HepG2 (cell line): ENCODE data around the gene HOXA9. TPM values are rescaled to one million over a fixed set of nuclear protein-coding genes. Genes with fewer than 3 reads are reported as not detected.

Source experiments
- ATAC-seq: fragments of 200-7000 bp; cut with Tn5 transposase; 3 replicates; pipeline ENCODE4 v1.9.1; 2020; ENCODE audit warnings: mild to moderate bottlenecking, moderate library complexity
- Bru-seq: library from RNA; stranded (reverse); fragments of 400-500 nt; gene quantifications from one replicate; lab custom pipeline; 2021; lab: Mats Ljungman, UMichigan
- BruChase-seq, 2 experiments: library from RNA; stranded (reverse); fragments of 400-500 nt; gene quantifications; one replicate each; lab custom pipeline; 2021; lab: Mats Ljungman, UMichigan
- BruUV-seq: library from RNA; stranded (reverse); fragments of 400-500 nt; replicated peaks from 2 replicates; lab custom pipeline; 2021; lab: Mats Ljungman, UMichigan
- CTCF ChIA-PET: fragments of 300-600 bp; formaldehyde crosslinking; extraction: SDS; loops from one replicate; lab custom pipeline; 2021; ENCODE audit warnings: low total read pairs, inconsistent platforms, low intra/inter-chr PET ratio; lab: Yijun Ruan, JAX
- POLR2A ChIA-PET: fragments of 350-600 bp; sonication (Branson Sonifier 250); formaldehyde crosslinking; loops from one replicate; lab custom pipeline; 2020; ENCODE audit warnings: antibody characterized with exemption, inconsistent platforms; lab: Yijun Ruan, JAX
- DNase-seq: peaks from one replicate; pipeline ENCODE4 v3.0.0-alpha.2; 2015; ENCODE audit warnings: low spot score
- FAIRE-seq: peaks from 3 replicates; lab custom pipeline; 2011; peaks lifted over from hg19 to GRCh38; lab: Jason Lieb, UNC
- H2AFZ ChIP-seq: one replicate; pipeline ENCODE4 v1.6.1; 2011; ENCODE audit warnings: low read length, inconsistent platforms
- H3K27ac ChIP-seq: fragments of 300-600 bp; 3 replicates; pipeline ENCODE4 v1.8.0; 2011; ENCODE audit warnings: mixed run types, mild to moderate bottlenecking, mixed read lengths, low read length, inconsistent platforms; ENCODE audit not compliant: insufficient read depth; ENCODE audit errors: extremely low read length
- H3K27me3 ChIP-seq, 2 experiments: fragments of 200-600 bp in 1 of 2; 2 replicates in 1 of 2; 3 replicates in 1 of 2; pipeline versions ENCODE4 v1.6.0 to v1.8.0; 2011; ENCODE audit warnings: low read length in 2 of 2, mild to moderate bottlenecking in 2 of 2, moderate library complexity in 2 of 2, inconsistent platforms in 1 of 2; ENCODE audit not compliant: insufficient read depth in 2 of 2, control insufficient read depth in 1 of 2
- H3K36me3 ChIP-seq, 2 experiments: fragments of 200-600 bp in 1 of 2; replicated peaks in 1 of 2; 2 replicates in 1 of 2; 3 replicates in 1 of 2; pipeline versions ENCODE4 v1.5.1 to v1.8.0; 2011; ENCODE audit warnings: low read length in 2 of 2, inconsistent platforms in 1 of 2; ENCODE audit not compliant: insufficient read depth in 2 of 2, control insufficient read depth in 1 of 2
- H3K4me1 ChIP-seq: 2 replicates; pipeline ENCODE4 v1.5.1; 2012; ENCODE audit warnings: low read length, inconsistent platforms; ENCODE audit not compliant: insufficient read depth
- H3K4me2 ChIP-seq: 2 replicates; pipeline ENCODE4 v1.6.0; 2011; ENCODE audit warnings: low read depth, low read length, inconsistent platforms
- H3K4me3 ChIP-seq, 3 experiments: fragments of 200-600 bp in 1 of 3; sonication (generic), shearing (Covaris generic) in 1 of 3; replicated peaks in 1 of 3; 2 replicates each; pipeline ENCODE4 v1.5.1; 2011 to 2016; ENCODE audit warnings: low read length in 3 of 3, inconsistent platforms in 2 of 3, low read depth in 2 of 3, mild to moderate bottlenecking in 2 of 3, control low read depth in 1 of 3, mixed read lengths in 1 of 3; ENCODE audit not compliant: insufficient read depth in 1 of 3
- H3K79me2 ChIP-seq: one replicate; pipeline ENCODE4 v1.6.1; 2011; ENCODE audit warnings: low read length, inconsistent platforms; ENCODE audit not compliant: insufficient read depth
- H3K9ac ChIP-seq: 2 replicates; pipeline ENCODE4 v1.6.0; 2011; ENCODE audit warnings: mild to moderate bottlenecking, low read depth, low read length, inconsistent platforms; ENCODE audit not compliant: insufficient read depth
- H3K9me3 ChIP-seq: 2 replicates; pipeline ENCODE4 v1.5.1; 2012; ENCODE audit warnings: mild to moderate bottlenecking, low read length
- H4K20me1 ChIP-seq: 2 replicates; pipeline ENCODE4 v1.6.0; 2011; ENCODE audit warnings: inconsistent platforms, mild to moderate bottlenecking, low read length, moderate library complexity; ENCODE audit not compliant: insufficient read depth
- ZSCAN20 ChIP-seq: sonication (generic); formaldehyde crosslinking; IDR thresholded peaks from 2 replicates; pipeline ENCODE4 v1.4.0; 2020; ENCODE audit warnings: missing genetic modification reagents, mild to moderate bottlenecking, borderline replicate concordance
- ZSCAN31 ChIP-seq: sonication (generic); formaldehyde crosslinking; IDR thresholded peaks from 2 replicates; pipeline ENCODE4 v1.5.0; 2020; ENCODE audit warnings: low read depth, mild to moderate bottlenecking, missing genetic modification reagents
- WGBS: methylation state at CpG from one replicate; pipeline ENCODE4 v1.1.6; 2017; ENCODE audit warnings: low lambda C conversion rate; 5-methylcytosine and 5-hydroxymethylcytosine counted together
- in situ Hi-C: cut with HindIII; loops from 2 replicates; pipeline ENCODE4 v1.10.0; 2017; ENCODE audit warnings: low pct_unique_long_range_greater_than_20kb; ENCODE audit not compliant: extremely low pct_ligation_motif_present
- intact Hi-C: fragments of 100-400 bp; cut with micrococcal nuclease; formaldehyde crosslinking; loops from one replicate; pipeline ENCODE4 v1.10.0; 2022; ENCODE audit not compliant: unreplicated experiment
- long read RNA-seq, 2 experiments: library from RNA in 1 of 2; library from polyadenylated mRNA in 1 of 2; stranded (forward) in 1 of 2; unstranded in 1 of 2; transcript quantifications; one replicate each; pipeline ENCODE4 v2.0.0, GENCODE V29; 2019 to 2022
- polyA minus RNA-seq, 3 experiments: library from RNA; depleted of rRNA, polyadenylated mRNA; stranded (reverse); fragments of >200 nt; gene quantifications; 2 replicates each; pipeline ENCODE4 v1.2.3, GENCODE V29; 2011; ENCODE audit warnings: low replicate concordance in 1 of 3
- polyA plus RNA-seq, 8 experiments: library from polyadenylated mRNA; depleted of rRNA in 3 of 8; stranded (reverse) in 7 of 8; unstranded in 1 of 8; fragments of >200 nt; fragmentation: Illumina TruSeq in 4 of 8; extraction: Trizol in 4 of 8; gene quantifications; 2 replicates each; pipeline versions ENCODE4 v1.2.1 to v1.2.3, GENCODE V29; 2011 to 2016; ENCODE audit warnings: low read depth in 4 of 8, missing spikeins in 1 of 8, mixed read lengths in 1 of 8; ENCODE audit not compliant: insufficient read depth in 1 of 8
- total RNA-seq, 5 experiments: library from RNA; depleted of rRNA; stranded (reverse); fragments of >200 nt; fragmentation: Illumina TruSeq; extraction: Trizol; gene quantifications; 2 replicates each; pipeline ENCODE4 v1.2.3, GENCODE V29; 2016; ENCODE audit warnings: low read depth in 1 of 5
- TF ChIP-seq, protein P1 (sequence below): sonication (generic); formaldehyde crosslinking; IDR thresholded peaks from 2 replicates; pipeline ENCODE4 v1.5.1; 2020; ENCODE audit warnings: mild to moderate bottlenecking, missing genetic modification reagents, borderline replicate concordance
- TF ChIP-seq, protein P2 (sequence below), 2 experiments: sonication (generic) in 1 of 2; formaldehyde crosslinking in 1 of 2; IDR thresholded peaks; 2 replicates each; pipeline versions ENCODE4 v1.6.1 to v1.9.0; 2014 to 2022; ENCODE audit warnings: antibody characterized with exemption in 1 of 2, borderline replicate concordance in 1 of 2, inconsistent platforms in 1 of 2, low read depth in 1 of 2, missing genetic modification reagents in 1 of 2
- TF ChIP-seq, protein P3 (sequence below): sonication (generic); formaldehyde crosslinking; IDR thresholded peaks from 2 replicates; pipeline ENCODE4 v1.4.0; 2020; ENCODE audit warnings: missing genetic modification reagents

Gene HOXA9
- total RNA-seq (2016; rRNA removed; fragmentation: Illumina TruSeq; extraction: Trizol) = not detected in 2 replicates
- total RNA-seq (2016; cell fraction: cytosol; rRNA removed; fragmentation: Illumina TruSeq; extraction: Trizol; ENCODE audit: low read depth) = not detected in 2 replicates
- not detected in 2 replicates for total RNA-seq (2016; cell fraction: insoluble cytoplasmic fraction; rRNA removed; fragmentation: Illumina TruSeq; extraction: Trizol)
- total RNA-seq (2016; cell fraction: membrane; rRNA removed; fragmentation: Illumina TruSeq; extraction: Trizol) = not detected in 2 replicates
- total RNA-seq (2016; cell fraction: nucleus; rRNA removed; fragmentation: Illumina TruSeq; extraction: Trizol) = not detected in 2 replicates
- not detected in 2 replicates for polyA plus RNA-seq (2011; rRNA removed)
- not detected in 2 replicates for polyA plus RNA-seq (2011; cell fraction: cytosol; rRNA removed)
- not detected in 2 replicates for polyA plus RNA-seq (2011; cell fraction: nucleus; rRNA removed)
- not detected in 2 replicates for polyA plus RNA-seq (2012)
- polyA plus RNA-seq (2016; cell fraction: cytosol; fragmentation: Illumina TruSeq; extraction: Trizol; ENCODE audit: low read depth) = not detected in 2 replicates
- polyA plus RNA-seq (2016; cell fraction: insoluble cytoplasmic fraction; fragmentation: Illumina TruSeq; extraction: Trizol; ENCODE audit: low read depth) = not detected in 2 replicates
- polyA plus RNA-seq (2016; cell fraction: membrane; fragmentation: Illumina TruSeq; extraction: Trizol; ENCODE audit: low read depth) = not detected in 2 replicates
- not detected in 2 replicates for polyA plus RNA-seq (2016; cell fraction: nucleus; fragmentation: Illumina TruSeq; extraction: Trizol; ENCODE audit: insufficient read depth, low read depth)
- 0.51 TPM in 1 of 2 replicates, not detected in the other for polyA minus RNA-seq (2011; rRNA and poly(A)+ RNA removed; ENCODE audit: low replicate concordance)
- not detected in 2 replicates for polyA minus RNA-seq (2011; cell fraction: cytosol; rRNA and poly(A)+ RNA removed)
- not detected in 2 replicates for polyA minus RNA-seq (2011; cell fraction: nucleus; rRNA and poly(A)+ RNA removed)
- Bru-seq, nascent RNA = percentile 19 among the genes with signal in this experiment
- not detected for BruChase-seq, experiment 1, labeled RNA remaining after a 6-hour chase
- BruChase-seq, experiment 2, labeled RNA remaining after a 2-hour chase = not detected
- long read RNA-seq, experiment 1 = 0 reads
- long read RNA-seq, experiment 2 = 0 reads

DNA sequence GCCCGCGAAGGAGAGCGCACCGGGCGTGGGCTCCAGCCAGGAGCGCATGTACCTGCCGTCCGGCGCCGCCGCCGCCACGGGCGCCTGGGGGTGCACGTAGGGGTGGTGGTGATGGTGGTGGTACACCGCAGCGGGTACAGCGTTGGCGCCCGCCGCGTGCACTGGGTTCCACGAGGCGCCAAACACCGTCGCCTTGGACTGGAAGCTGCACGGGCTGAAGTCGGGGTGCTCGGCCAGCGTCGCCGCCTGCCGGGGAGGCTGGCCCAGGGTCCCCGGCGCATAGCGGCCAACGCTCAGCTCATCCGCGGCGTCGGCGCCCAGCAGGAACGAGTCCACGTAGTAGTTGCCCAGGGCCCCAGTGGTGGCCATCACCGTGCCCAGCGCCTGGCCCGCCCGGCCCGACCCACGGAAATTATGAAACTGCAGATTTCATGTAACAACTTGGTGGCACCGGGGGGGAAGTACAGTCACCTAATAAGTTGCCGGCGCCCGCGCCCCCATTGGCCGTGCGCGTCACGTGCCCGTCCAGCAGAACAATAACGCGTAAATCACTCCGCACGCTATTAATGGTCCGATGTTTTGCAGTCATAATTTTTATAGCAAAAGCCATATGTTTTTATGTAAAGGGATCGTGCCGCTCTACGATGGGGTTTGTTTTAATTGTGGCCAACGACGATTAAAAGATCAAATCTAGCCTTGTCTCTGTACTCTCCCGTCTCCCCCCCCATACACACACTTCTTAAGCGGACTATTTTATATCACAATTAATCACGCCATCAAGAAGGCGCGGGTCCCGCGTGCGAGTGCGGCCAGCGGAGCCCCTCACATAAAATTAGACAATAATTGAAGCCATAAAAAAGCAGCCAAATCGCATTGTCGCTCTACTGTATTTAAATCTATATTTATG lies at the start of gene HOXA9:
TSS of gene HOXA9 (minus strand) at position 449 of the 907 bp plus-strand sequence. CDS start at position 369, 80 bp downstream.
- ChIA-PET CTCF (no interaction called here), POLR2A (no interaction called here)
- Histone ChIP-seq H4K20me1 (no peaks in the 10 kb centered on the region), H3K36me3 (no peaks in the 10 kb centered on the region), H3K4me3 (peak within 1 kb of the TSS in 2 of 3 experiments; percentile 44 to 63; a peak in 3 of 6 replicates), H3K9ac (no peak within 1 kb of the TSS), H2AFZ (no peak within 1 kb of the TSS), H3K4me2 (peak within 1 kb of the TSS; percentile 55; the same call in 1 of the 2 replicates), H3K27ac (no peak within 1 kb of the TSS), H3K4me1 (0 out of 2 replicates have a peak, but pooled peaks cover 3% of the 10 kb centered on the region), H3K27me3 (peaks cover 2 to 48% of the 10 kb centered on the region in 2 experiments), H3K9me3 (no peaks in the 10 kb centered on the region), H3K79me2 (no peaks in the 10 kb centered on the region)
- whole genome bisulfite sequencing = 87% methylated on average over 59 of the region's 82 CpGs
- ATAC-seq = no peak
- DNase-seq = no peak
- in situ Hi-C loops = loop anchor here (25.0 kb wide), 1 partner anchor 1078 kb away; no protein-coding TSS in a partner anchor
- no peak for FAIRE-seq
- no TSS peak for BruUV-seq
- intact Hi-C loops = no loop called here
- TF ChIP-seq, protein P1, sequence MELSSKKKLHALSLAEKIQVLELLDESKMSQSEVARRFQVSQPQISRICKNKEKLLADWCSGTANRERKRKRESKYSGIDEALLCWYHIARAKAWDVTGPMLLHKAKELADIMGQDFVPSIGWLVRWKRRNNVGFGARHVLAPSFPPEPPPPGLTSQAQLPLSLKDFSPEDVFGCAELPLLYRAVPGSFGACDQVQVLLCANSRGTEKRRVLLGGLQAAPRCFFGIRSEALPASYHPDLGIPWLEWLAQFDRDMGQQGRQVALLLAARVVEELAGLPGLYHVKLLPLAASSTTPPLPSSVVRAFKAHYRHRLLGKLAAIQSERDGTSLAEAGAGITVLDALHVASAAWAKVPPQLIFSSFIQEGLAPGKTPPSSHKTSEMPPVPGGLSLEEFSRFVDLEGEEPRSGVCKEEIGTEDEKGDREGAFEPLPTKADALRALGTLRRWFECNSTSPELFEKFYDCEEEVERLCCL (CRISPR knock-in tag) = no peak
- TF ChIP-seq ZSCAN20 (CRISPR knock-in tag) (no peak), ZSCAN31 (CRISPR knock-in tag) (no peak)
- TF ChIP-seq, protein P2, sequence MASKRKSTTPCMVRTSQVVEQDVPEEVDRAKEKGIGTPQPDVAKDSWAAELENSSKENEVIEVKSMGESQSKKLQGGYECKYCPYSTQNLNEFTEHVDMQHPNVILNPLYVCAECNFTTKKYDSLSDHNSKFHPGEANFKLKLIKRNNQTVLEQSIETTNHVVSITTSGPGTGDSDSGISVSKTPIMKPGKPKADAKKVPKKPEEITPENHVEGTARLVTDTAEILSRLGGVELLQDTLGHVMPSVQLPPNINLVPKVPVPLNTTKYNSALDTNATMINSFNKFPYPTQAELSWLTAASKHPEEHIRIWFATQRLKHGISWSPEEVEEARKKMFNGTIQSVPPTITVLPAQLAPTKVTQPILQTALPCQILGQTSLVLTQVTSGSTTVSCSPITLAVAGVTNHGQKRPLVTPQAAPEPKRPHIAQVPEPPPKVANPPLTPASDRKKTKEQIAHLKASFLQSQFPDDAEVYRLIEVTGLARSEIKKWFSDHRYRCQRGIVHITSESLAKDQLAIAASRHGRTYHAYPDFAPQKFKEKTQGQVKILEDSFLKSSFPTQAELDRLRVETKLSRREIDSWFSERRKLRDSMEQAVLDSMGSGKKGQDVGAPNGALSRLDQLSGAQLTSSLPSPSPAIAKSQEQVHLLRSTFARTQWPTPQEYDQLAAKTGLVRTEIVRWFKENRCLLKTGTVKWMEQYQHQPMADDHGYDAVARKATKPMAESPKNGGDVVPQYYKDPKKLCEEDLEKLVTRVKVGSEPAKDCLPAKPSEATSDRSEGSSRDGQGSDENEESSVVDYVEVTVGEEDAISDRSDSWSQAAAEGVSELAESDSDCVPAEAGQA (IDR thresholded peaks at IDR 0.05; ENCODE audit: low read depth) = no peak
- TF ChIP-seq, protein P2 (CRISPR knock-in tag; IDR thresholded peaks at IDR 0.05; ENCODE audit: borderline replicate concordance) = no peak
- TF ChIP-seq, protein P3, sequence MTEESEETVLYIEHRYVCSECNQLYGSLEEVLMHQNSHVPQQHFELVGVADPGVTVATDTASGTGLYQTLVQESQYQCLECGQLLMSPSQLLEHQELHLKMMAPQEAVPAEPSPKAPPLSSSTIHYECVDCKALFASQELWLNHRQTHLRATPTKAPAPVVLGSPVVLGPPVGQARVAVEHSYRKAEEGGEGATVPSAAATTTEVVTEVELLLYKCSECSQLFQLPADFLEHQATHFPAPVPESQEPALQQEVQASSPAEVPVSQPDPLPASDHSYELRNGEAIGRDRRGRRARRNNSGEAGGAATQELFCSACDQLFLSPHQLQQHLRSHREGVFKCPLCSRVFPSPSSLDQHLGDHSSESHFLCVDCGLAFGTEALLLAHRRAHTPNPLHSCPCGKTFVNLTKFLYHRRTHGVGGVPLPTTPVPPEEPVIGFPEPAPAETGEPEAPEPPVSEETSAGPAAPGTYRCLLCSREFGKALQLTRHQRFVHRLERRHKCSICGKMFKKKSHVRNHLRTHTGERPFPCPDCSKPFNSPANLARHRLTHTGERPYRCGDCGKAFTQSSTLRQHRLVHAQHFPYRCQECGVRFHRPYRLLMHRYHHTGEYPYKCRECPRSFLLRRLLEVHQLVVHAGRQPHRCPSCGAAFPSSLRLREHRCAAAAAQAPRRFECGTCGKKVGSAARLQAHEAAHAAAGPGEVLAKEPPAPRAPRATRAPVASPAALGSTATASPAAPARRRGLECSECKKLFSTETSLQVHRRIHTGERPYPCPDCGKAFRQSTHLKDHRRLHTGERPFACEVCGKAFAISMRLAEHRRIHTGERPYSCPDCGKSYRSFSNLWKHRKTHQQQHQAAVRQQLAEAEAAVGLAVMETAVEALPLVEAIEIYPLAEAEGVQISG = no peak
